Measurements from ENCODE around the gene TGFBR3.

TGFBR3 gene

DNA sequence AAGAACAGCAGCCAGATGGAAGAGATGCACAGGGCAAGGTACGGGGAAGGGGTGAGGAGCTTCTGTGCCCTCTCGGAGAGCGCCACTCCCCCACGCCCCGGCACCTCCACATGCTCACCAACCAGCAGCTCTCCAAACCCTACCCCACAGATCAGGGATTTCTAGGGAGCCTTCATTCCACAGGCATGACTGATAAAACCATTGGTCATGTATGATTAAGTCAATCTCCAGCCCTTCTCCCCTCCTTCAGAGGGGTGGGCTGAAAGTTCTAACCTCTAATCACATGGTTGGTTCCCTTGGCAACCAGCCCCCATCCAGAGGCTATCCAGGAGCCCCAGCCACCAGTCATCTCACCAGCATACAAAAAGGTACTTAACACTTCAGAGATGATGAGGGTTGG, 144.7 kb downstream of the TGFBR3 start:
- H3K79me2 ChIP-seq (ENCODE audit: insufficient read depth, low read length): no peaks in the 10 kb centered on the region
- no peaks in the 10 kb centered on the region for H3F3A ChIP-seq (ENCODE audit: insufficient read depth)
- no peak overlapping the region for H2AFZ ChIP-seq (ENCODE audit: low read depth, low read length, severe bottlenecking)
- no peaks in the 10 kb centered on the region for H3K9me2 ChIP-seq (replicated peaks; ENCODE audit: insufficient read depth, low read length)
- H3K9ac ChIP-seq (ENCODE audit: low read length): no peak overlapping the region
- H3K4me2 ChIP-seq (ENCODE audit: low read depth, low read length, poor library complexity, severe bottlenecking): no peak overlapping the region
- TF ChIP-seq, protein P1, sequence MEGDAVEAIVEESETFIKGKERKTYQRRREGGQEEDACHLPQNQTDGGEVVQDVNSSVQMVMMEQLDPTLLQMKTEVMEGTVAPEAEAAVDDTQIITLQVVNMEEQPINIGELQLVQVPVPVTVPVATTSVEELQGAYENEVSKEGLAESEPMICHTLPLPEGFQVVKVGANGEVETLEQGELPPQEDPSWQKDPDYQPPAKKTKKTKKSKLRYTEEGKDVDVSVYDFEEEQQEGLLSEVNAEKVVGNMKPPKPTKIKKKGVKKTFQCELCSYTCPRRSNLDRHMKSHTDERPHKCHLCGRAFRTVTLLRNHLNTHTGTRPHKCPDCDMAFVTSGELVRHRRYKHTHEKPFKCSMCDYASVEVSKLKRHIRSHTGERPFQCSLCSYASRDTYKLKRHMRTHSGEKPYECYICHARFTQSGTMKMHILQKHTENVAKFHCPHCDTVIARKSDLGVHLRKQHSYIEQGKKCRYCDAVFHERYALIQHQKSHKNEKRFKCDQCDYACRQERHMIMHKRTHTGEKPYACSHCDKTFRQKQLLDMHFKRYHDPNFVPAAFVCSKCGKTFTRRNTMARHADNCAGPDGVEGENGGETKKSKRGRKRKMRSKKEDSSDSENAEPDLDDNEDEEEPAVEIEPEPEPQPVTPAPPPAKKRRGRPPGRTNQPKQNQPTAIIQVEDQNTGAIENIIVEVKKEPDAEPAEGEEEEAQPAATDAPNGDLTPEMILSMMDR (IDR thresholded peaks at IDR 0.05; ENCODE audit: insufficient read depth, low read length, poor library complexity, severe bottlenecking): no peak
- no peak for TF ChIP-seq EZH2phosphoT487 (conservative IDR thresholded peaks at IDR 0.05; ENCODE audit: low read length)
- no peaks in the 10 kb centered on the region for H3K27me3 ChIP-seq (ENCODE audit: low read length)
- no peaks in the 10 kb centered on the region for H3K36me3 ChIP-seq (ENCODE audit: low read length)
- no peaks in the 10 kb centered on the region for H4K20me1 ChIP-seq (ENCODE audit: low read depth, low read length)
- no peak overlapping the region for H3K4me3 ChIP-seq (ENCODE audit: insufficient read depth, low read length, poor library complexity, severe bottlenecking)
- no peaks in the 10 kb centered on the region for H3K9me3 ChIP-seq (ENCODE audit: insufficient read depth, low read length)
- no peak overlapping the region for H3K27ac ChIP-seq (ENCODE audit: low read depth, low read length)

DNA sequence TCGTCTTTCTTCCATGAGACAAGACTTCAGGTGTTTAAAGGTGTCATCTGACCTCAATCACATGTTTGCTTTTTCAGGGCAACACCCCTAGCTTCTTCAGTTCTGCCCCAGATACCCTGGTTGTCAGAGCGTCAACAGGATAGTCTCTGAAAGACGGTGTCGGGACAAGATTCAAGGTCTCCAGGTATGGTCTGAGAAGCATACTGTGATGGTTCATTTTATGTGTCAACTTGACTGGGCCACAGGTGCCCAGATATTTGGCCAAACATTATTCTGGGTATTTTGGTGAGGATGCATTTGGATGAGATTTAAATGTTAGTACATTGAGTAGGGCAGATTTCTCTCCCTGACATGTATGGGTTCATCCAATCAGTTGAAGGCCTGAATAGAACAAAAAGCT, 148.3 kb downstream of the TGFBR3 start:
- Histone ChIP-seq H2AFZ (ENCODE audit: low read depth, low read length, severe bottlenecking) (no peak overlapping the region), H3K9ac (ENCODE audit: low read length) (no peak overlapping the region), H4K20me1 (ENCODE audit: low read depth, low read length) (no peaks in the 10 kb centered on the region), H3K36me3 (ENCODE audit: low read length) (no peaks in the 10 kb centered on the region), H3K27me3 (ENCODE audit: low read length) (no peaks in the 10 kb centered on the region), H3K9me2 (replicated peaks; ENCODE audit: insufficient read depth, low read length) (no peaks in the 10 kb centered on the region), H3F3A (ENCODE audit: insufficient read depth) (no peaks in the 10 kb centered on the region), H3K4me2 (ENCODE audit: low read depth, low read length, poor library complexity, severe bottlenecking) (no peak overlapping the region), H3K79me2 (ENCODE audit: insufficient read depth, low read length) (no peaks in the 10 kb centered on the region), H3K27ac (ENCODE audit: low read depth, low read length) (no peak overlapping the region), H3K9me3 (ENCODE audit: insufficient read depth, low read length) (no peaks in the 10 kb centered on the region), H3K4me3 (ENCODE audit: insufficient read depth, low read length, poor library complexity, severe bottlenecking) (no peak overlapping the region)
- no peak for TF ChIP-seq EZH2phosphoT487 (conservative IDR thresholded peaks at IDR 0.05; ENCODE audit: low read length)
- TF ChIP-seq, protein P1 (IDR thresholded peaks at IDR 0.05; ENCODE audit: insufficient read depth, low read length, poor library complexity, severe bottlenecking): no peak

DNA sequence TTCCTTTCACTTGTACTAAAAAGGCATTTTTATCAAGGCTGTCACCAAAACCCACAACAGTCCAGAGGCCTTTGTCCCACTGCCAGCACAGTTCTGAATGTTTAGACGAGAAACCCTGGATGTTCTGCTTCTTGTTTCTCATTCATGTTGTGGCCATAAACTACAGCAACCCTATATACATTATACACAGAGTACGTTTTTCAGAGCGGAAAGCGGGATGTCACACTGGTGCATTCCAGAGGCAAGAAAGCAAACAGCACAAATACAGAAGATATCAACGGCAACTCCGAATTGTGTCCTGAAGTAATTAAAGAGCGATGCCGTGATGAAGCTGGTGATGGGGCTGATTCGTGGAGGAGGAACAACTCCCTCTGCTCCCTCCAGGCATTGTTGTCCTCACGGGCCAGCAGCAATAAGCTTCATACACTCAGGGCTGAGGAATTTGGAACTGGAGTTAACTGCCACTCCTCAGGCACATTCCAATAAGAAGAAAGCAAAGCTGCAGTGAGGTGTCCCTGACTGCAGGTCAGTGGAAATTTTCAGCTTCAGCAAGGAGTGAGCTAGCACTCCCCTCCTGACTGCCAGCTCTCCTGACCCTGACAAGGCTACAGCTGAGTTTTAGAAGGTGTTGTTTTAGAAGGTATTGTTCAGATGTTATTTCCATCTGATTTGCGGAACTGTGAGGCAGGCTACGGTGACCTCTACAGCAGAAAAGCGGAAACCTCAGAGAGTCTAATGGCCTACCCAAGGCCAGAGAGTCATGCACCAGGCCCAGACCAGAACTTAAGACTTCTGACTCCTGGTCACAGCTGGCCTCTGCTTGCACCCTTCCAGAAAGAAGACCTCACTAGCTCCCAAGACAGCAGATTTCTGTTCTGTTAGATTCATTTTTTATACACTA, 149.0 kb downstream of the TGFBR3 start:
- Histone ChIP-seq H3F3A (ENCODE audit: insufficient read depth) (no peaks in the 10 kb centered on the region), H3K9ac (ENCODE audit: low read length) (no peak overlapping the region), H3K27ac (ENCODE audit: low read depth, low read length) (no peak overlapping the region), H3K4me3 (ENCODE audit: insufficient read depth, low read length, poor library complexity, severe bottlenecking) (no peak overlapping the region), H3K4me2 (ENCODE audit: low read depth, low read length, poor library complexity, severe bottlenecking) (no peak overlapping the region), H3K9me2 (replicated peaks; ENCODE audit: insufficient read depth, low read length) (no peaks in the 10 kb centered on the region), H3K9me3 (ENCODE audit: insufficient read depth, low read length) (no peaks in the 10 kb centered on the region), H3K36me3 (ENCODE audit: low read length) (no peaks in the 10 kb centered on the region), H3K27me3 (ENCODE audit: low read length) (no peaks in the 10 kb centered on the region), H4K20me1 (ENCODE audit: low read depth, low read length) (no peaks in the 10 kb centered on the region), H2AFZ (ENCODE audit: low read depth, low read length, severe bottlenecking) (no peak overlapping the region), H3K79me2 (ENCODE audit: insufficient read depth, low read length) (no peaks in the 10 kb centered on the region)
- no peak for TF ChIP-seq EZH2phosphoT487 (conservative IDR thresholded peaks at IDR 0.05; ENCODE audit: low read length)
- TF ChIP-seq, protein P1 (IDR thresholded peaks at IDR 0.05; ENCODE audit: insufficient read depth, low read length, poor library complexity, severe bottlenecking): no peak
